IPS DF 19.7 (cell line): Measurements from ENCODE around the gene CYP27C1.

Experiments used
- DNase-seq: peaks from one replicate; pipeline ENCODE4 v3.0.0-alpha.2; 2013; ENCODE audit warnings: low read depth, low spot score

The CYP27C1 gene

GRCh38 chr2:127153691-127154158, 66.4 kb downstream of the CYP27C1 start:
- DNase-seq = no peak

- no peak for DNase-seq
Observed at GRCh38 chr2:127150996-127151395, 69.1 kb downstream of the CYP27C1 start.

- DNase-seq = no peak
Observed at GRCh38 chr2:127149384-127149783, 70.7 kb downstream of the CYP27C1 start.

- DNase-seq = no peak
Observed at GRCh38 chr2:127146820-127147502, 73.1 kb downstream of the CYP27C1 start.

- no peak for DNase-seq
Observed at GRCh38 chr2:127146071-127146725, 73.9 kb downstream of the CYP27C1 start.

GRCh38 chr2:127145280-127145895, 74.7 kb downstream of the CYP27C1 start:
- DNase-seq = no peak

GRCh38 chr2:127143841-127144782, 76.0 kb downstream of the CYP27C1 start:
- no peak for DNase-seq

- no peak for DNase-seq
Observed at GRCh38 chr2:127142663-127143630, 77.2 kb downstream of the CYP27C1 start.

- DNase-seq = no peak
Observed at GRCh38 chr2:127140538-127140937, 79.6 kb downstream of the CYP27C1 start.

- DNase-seq = no peak
Observed at GRCh38 chr2:127139766-127140165, 80.3 kb downstream of the CYP27C1 start.

- DNase-seq = no peak
Observed at GRCh38 chr2:127138281-127138680, 81.8 kb downstream of the CYP27C1 start.

- no peak for DNase-seq
Observed at GRCh38 chr2:127137741-127138140, 82.4 kb downstream of the CYP27C1 start.

- DNase-seq = no peak
Observed at GRCh38 chr2:127137225-127137624, 82.9 kb downstream of the CYP27C1 start.

GRCh38 chr2:127134833-127135830, 85.0 kb downstream of the CYP27C1 start:
- DNase-seq = no peak

GRCh38 chr2:127134235-127134634, 85.9 kb downstream of the CYP27C1 start:
- DNase-seq = no peak
